Keratinocyte (primary cell): ENCODE results near the gene ARHGEF37. TPM values are rescaled to one million over a fixed set of nuclear protein-coding genes. Genes with fewer than 3 reads are reported as not detected.

Source experiments
- DNase-seq: peaks from one replicate; pipeline ENCODE4 v3.0.0-alpha.2; 2011; ENCODE audit warnings: low read depth, missing footprints, low spot score
- FAIRE-seq: peaks from 2 replicates; lab custom pipeline; 2011; peaks lifted over from hg19 to GRCh38; lab: Jason Lieb, UNC
- H2AFZ ChIP-seq: 2 replicates; pipeline ENCODE4 v1.6.0; 2012; ENCODE audit warnings: low read length, control low read depth, inconsistent platforms; ENCODE audit not compliant: control insufficient read depth
- H3K27ac ChIP-seq: 2 replicates; pipeline ENCODE4 v1.5.1; 2011; ENCODE audit warnings: low read length; ENCODE audit not compliant: control insufficient read depth, insufficient read depth
- H3K27me3 ChIP-seq: 3 replicates; pipeline ENCODE4 v1.6.0; 2011; ENCODE audit warnings: low read length; ENCODE audit not compliant: control insufficient read depth, insufficient read depth; ENCODE audit errors: extremely low read depth
- H3K36me3 ChIP-seq, 2 experiments: 2 replicates in 1 of 2; 3 replicates in 1 of 2; pipeline ENCODE4 v1.5.1; 2011; ENCODE audit warnings: low read length in 2 of 2, mild to moderate bottlenecking in 1 of 2; ENCODE audit not compliant: control insufficient read depth in 2 of 2, insufficient read depth in 2 of 2; ENCODE audit errors: extremely low read depth in 1 of 2
- H3K4me1 ChIP-seq: 3 replicates; pipeline ENCODE4 v1.5.1; 2011; ENCODE audit warnings: low read length; ENCODE audit not compliant: control insufficient read depth, insufficient read depth; ENCODE audit errors: extremely low read depth
- H3K4me2 ChIP-seq: 3 replicates; pipeline ENCODE4 v1.6.0; 2011; ENCODE audit warnings: low read depth, low read length; ENCODE audit not compliant: control insufficient read depth, insufficient read depth; ENCODE audit errors: extremely low read depth
- H3K4me3 ChIP-seq, 3 experiments: fragments of 200-600 bp in 1 of 3; sonication (generic) in 1 of 3; 2 replicates in 2 of 3; 3 replicates in 1 of 3; pipeline ENCODE4 v1.5.1; 2011 to 2016; ENCODE audit warnings: low read length in 3 of 3, mild to moderate bottlenecking in 3 of 3, control low read depth in 2 of 3, inconsistent platforms in 1 of 3, low read depth in 1 of 3, mixed read lengths in 1 of 3, mixed run types in 1 of 3, moderate library complexity in 1 of 3; ENCODE audit not compliant: control insufficient read depth in 2 of 3, insufficient read depth in 2 of 3; ENCODE audit errors: extremely low read depth in 1 of 3
- H3K79me2 ChIP-seq: 2 replicates; pipeline ENCODE4 v1.6.0; 2012; ENCODE audit warnings: low read length; ENCODE audit not compliant: control insufficient read depth, insufficient read depth
- H3K9ac ChIP-seq: 3 replicates; pipeline ENCODE4 v1.6.0; 2011; ENCODE audit warnings: low read length; ENCODE audit not compliant: control insufficient read depth, insufficient read depth; ENCODE audit errors: extremely low read depth
- H3K9me1 ChIP-seq: 3 replicates; pipeline ENCODE4 v1.6.0; 2011; ENCODE audit warnings: low read length; ENCODE audit not compliant: control insufficient read depth, insufficient read depth; ENCODE audit errors: extremely low read depth
- H3K9me3 ChIP-seq: 2 replicates; pipeline ENCODE4 v1.5.1; 2012; ENCODE audit warnings: low read depth, low read length; ENCODE audit not compliant: control insufficient read depth
- H4K20me1 ChIP-seq: 3 replicates; pipeline ENCODE4 v1.6.0; 2011; ENCODE audit warnings: low read length; ENCODE audit not compliant: control insufficient read depth, insufficient read depth; ENCODE audit errors: extremely low read depth
- EZH2 ChIP-seq: IDR thresholded peaks from one replicate; pipeline ENCODE4 v1.6.1; 2012; ENCODE audit warnings: inconsistent platforms, mild to moderate bottlenecking, low read length, moderate library complexity
- dilution Hi-C: fragments of 300-500 bp; cut with MboI; formaldehyde crosslinking; loops from one replicate; pipeline ENCODE4 v1.7.0; 2020; ENCODE audit warnings: low sequenced_read_pairs; ENCODE audit not compliant: extremely low pct_ligation_motif_present
- polyA plus RNA-seq, 5 experiments: library from polyadenylated mRNA; depleted of rRNA in 3 of 5; stranded (reverse) in 3 of 5; stranded (forward) in 1 of 5; unstranded in 1 of 5; fragments of >200 nt; gene quantifications; 1 replicate in 1 of 5; 2 replicates in 3 of 5; 3 replicates in 1 of 5; pipeline versions ENCODE4 v1.2.1 to v1.2.3, GENCODE V29; 2011 to 2012; ENCODE audit warnings: missing spikeins in 2 of 5, low read depth in 1 of 5, low replicate concordance in 1 of 5
- TF ChIP-seq, protein P1 (sequence below), 3 experiments: IDR thresholded peaks in 1 of 3; conservative IDR thresholded peaks in 1 of 3; optimal IDR thresholded peaks in 1 of 3; 2 replicates in 2 of 3; 3 replicates in 1 of 3; pipeline versions ENCODE3 to v1.5.1; 2011; ENCODE audit warnings: low read length in 3 of 3, mild to moderate bottlenecking in 3 of 3, moderate library complexity in 2 of 3, control low read depth in 1 of 3, inconsistent platforms in 1 of 3; ENCODE audit not compliant: insufficient read depth in 2 of 3; ENCODE audit errors: extremely low read depth in 1 of 3

The ARHGEF37 gene
- polyA plus RNA-seq, 1 donor (not counting 4 experiments of a cell fraction or from before 2014, with no cell fraction given) = 8.7 TPM

DNA sequence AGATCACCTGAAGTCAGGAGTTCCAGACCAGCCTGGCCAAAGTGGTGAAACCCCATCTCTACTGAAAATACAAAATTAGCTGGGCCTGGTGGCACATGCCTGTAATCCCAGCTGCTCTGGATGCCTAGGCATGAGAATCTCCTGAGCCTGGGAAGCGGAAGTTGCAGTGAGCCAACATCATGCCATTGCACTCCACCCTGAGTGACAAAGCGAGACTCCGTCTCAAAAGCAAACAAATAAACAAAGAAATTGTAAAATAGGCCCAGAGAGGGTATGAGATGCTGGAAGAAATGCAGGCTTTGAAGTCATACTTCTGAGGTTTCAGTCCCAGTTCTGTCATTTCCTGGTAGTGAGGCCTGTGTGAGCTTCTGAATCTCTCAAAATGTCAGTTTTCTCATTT, 5.3 kb upstream of the ARHGEF37 start:
- no peak overlapping the region for H3K4me2 ChIP-seq
- H3K27ac ChIP-seq = no peak overlapping the region
- no peaks in the 10 kb centered on the region for H3K36me3 ChIP-seq
- H3K4me1 ChIP-seq = peaks cover 7% of the 10 kb centered on the region
- TF ChIP-seq EZH2 = no peak
- TF ChIP-seq, protein P1, sequence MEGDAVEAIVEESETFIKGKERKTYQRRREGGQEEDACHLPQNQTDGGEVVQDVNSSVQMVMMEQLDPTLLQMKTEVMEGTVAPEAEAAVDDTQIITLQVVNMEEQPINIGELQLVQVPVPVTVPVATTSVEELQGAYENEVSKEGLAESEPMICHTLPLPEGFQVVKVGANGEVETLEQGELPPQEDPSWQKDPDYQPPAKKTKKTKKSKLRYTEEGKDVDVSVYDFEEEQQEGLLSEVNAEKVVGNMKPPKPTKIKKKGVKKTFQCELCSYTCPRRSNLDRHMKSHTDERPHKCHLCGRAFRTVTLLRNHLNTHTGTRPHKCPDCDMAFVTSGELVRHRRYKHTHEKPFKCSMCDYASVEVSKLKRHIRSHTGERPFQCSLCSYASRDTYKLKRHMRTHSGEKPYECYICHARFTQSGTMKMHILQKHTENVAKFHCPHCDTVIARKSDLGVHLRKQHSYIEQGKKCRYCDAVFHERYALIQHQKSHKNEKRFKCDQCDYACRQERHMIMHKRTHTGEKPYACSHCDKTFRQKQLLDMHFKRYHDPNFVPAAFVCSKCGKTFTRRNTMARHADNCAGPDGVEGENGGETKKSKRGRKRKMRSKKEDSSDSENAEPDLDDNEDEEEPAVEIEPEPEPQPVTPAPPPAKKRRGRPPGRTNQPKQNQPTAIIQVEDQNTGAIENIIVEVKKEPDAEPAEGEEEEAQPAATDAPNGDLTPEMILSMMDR (optimal IDR thresholded peaks at IDR 0.05 in 1 of 3, IDR thresholded peaks at IDR 0.05 in 1 of 3, conservative IDR thresholded peaks at IDR 0.05 in 1 of 3; ENCODE audit: extremely low read depth in 1 of 3, insufficient read depth in 2 of 3, low read length in 3 of 3) = no peak
- no peaks in the 10 kb centered on the region for H3K79me2 ChIP-seq
- H3K9ac ChIP-seq = no peak overlapping the region
- no peaks in the 10 kb centered on the region for H4K20me1 ChIP-seq
- H3K4me3 ChIP-seq = no peak overlapping the region
- no peaks in the 10 kb centered on the region for H3K9me1 ChIP-seq
- DNase-seq = no peak
- dilution Hi-C loops = no loop called here
- FAIRE-seq = no peak
- no peaks in the 10 kb centered on the region for H3K9me3 ChIP-seq
- no peak overlapping the region for H2AFZ ChIP-seq
- no peaks in the 10 kb centered on the region for H3K27me3 ChIP-seq

DNA sequence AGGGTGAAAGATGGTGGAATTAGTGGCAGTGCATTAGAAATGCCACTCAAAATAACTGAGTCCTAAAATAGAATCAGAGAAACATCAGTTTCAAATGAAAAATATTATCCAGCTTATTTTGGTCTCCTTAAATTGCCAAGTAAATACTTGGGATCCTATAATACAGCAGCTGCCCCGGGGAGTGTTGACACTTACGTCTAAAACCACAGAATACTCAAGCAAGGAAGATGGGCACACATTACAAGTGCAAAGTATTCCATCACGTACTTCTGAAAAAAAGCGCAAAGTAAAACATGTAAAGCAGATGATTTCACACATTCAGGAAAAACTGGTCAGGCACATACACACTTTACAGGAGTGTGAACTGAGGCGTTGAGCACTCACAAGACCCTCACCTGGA, 2.4 kb upstream of the ARHGEF37 start:
- no peaks in the 10 kb centered on the region for H3K9me1 ChIP-seq
- no peaks in the 10 kb centered on the region for H3K79me2 ChIP-seq
- no peak overlapping the region for H3K4me3 ChIP-seq
- dilution Hi-C loops = no loop called here
- no peaks in the 10 kb centered on the region for H3K9me3 ChIP-seq
- no peaks in the 10 kb centered on the region for H4K20me1 ChIP-seq
- H3K9ac ChIP-seq = no peak overlapping the region
- no peak for DNase-seq
- H3K4me2 ChIP-seq = no peak overlapping the region
- H3K27me3 ChIP-seq = no peaks in the 10 kb centered on the region
- H3K4me1 ChIP-seq = peaks cover 23% of the 10 kb centered on the region
- no peak for FAIRE-seq
- H3K36me3 ChIP-seq = no peaks in the 10 kb centered on the region
- no peak overlapping the region for H2AFZ ChIP-seq
- TF ChIP-seq, protein P1 (optimal IDR thresholded peaks at IDR 0.05 in 1 of 3, IDR thresholded peaks at IDR 0.05 in 1 of 3, conservative IDR thresholded peaks at IDR 0.05 in 1 of 3; ENCODE audit: extremely low read depth in 1 of 3, insufficient read depth in 2 of 3, low read length in 3 of 3) = no peak
- no peak for TF ChIP-seq EZH2
- no peak overlapping the region for H3K27ac ChIP-seq
